Lung (tissue), 12 donors: ENCODE data around the gene BBS9. TPM values are rescaled to one million over a fixed set of nuclear protein-coding genes. Genes with fewer than 3 reads are reported as not detected.

Experiments
- ATAC-seq: fragments of 200-7000 bp; cut with Tn5 transposase; one replicate; pipeline ENCODE4 v1.9.1; 2020; ENCODE audit warnings: moderate number of reproducible peaks; ENCODE audit not compliant: insufficient read depth, low FRiP score
- DNase-seq, 3 donors: peaks; one replicate each; pipeline ENCODE4 v3.0.0-alpha.2; 2013 to 2017
- H3K27ac ChIP-seq, 2 donors: one replicate each; pipeline ENCODE4 v1.5.1; 2013; ENCODE audit warnings: mild to moderate bottlenecking in 2 of 2, moderate library complexity in 2 of 2, control low read depth in 1 of 2, inconsistent platforms in 1 of 2, low read depth in 1 of 2, low read length in 1 of 2
- H3K27me3 ChIP-seq, 3 donors: one replicate each; pipeline ENCODE4 v1.5.1; 2013; ENCODE audit warnings: low read length in 2 of 3; ENCODE audit not compliant: control insufficient read depth in 3 of 3, insufficient read depth in 3 of 3
- H3K36me3 ChIP-seq, 4 donors: one replicate each; pipeline ENCODE4 v1.5.1; 2013; ENCODE audit warnings: low read length in 4 of 4, mild to moderate bottlenecking in 1 of 4, moderate library complexity in 1 of 4; ENCODE audit not compliant: control insufficient read depth in 4 of 4, insufficient read depth in 4 of 4
- H3K4me1 ChIP-seq, 5 donors: one replicate each; pipeline ENCODE4 v1.5.1; 2013; ENCODE audit warnings: low read length in 5 of 5, mild to moderate bottlenecking in 2 of 5, moderate library complexity in 1 of 5; ENCODE audit not compliant: control insufficient read depth in 5 of 5, insufficient read depth in 5 of 5
- H3K4me3 ChIP-seq: one replicate; pipeline ENCODE4 v1.5.1; 2013; ENCODE audit warnings: mild to moderate bottlenecking, control low read depth, moderate library complexity
- H3K9ac ChIP-seq, 2 donors: one replicate each; pipeline ENCODE4 v1.5.1; 2013; ENCODE audit warnings: low read length in 2 of 2, control low read depth in 1 of 2; ENCODE audit not compliant: insufficient read depth in 1 of 2
- H3K9me3 ChIP-seq, 4 donors: one replicate each; pipeline ENCODE4 v1.5.1; 2013; ENCODE audit warnings: low read length in 3 of 4, mild to moderate bottlenecking in 1 of 4, moderate library complexity in 1 of 4; ENCODE audit not compliant: control insufficient read depth in 4 of 4, insufficient read depth in 3 of 4
- WGBS, 2 donors: extraction: QIAGEN DNeasy Blood & Tissue Kit; methylation state at CpG; one replicate each; pipeline ENCODE4 v1.1.7; 2013; 5-methylcytosine and 5-hydroxymethylcytosine counted together
- polyA plus RNA-seq, 2 donors: library from polyadenylated mRNA; stranded (reverse); fragments of 200-250 nt; gene quantifications; one replicate each; pipeline ENCODE4 v1.2.1, GENCODE V29; 2013
- total RNA-seq, 2 donors: library from RNA; depleted of rRNA in 1 of 2; stranded (reverse); fragments of >200 nt in 1 of 2; gene quantifications; one replicate each; pipeline ENCODE4 v1.2.1, GENCODE V29; 2014 to 2021
- TF ChIP-seq, protein P1 (sequence below): IDR thresholded peaks from 2 replicates; pipeline ENCODE4 v1.5.1; 2012; ENCODE audit warnings: mild to moderate bottlenecking; ENCODE audit errors: control extremely low read depth, extremely low read depth
- donor health status: control.
- donor health status: control.
- donor health status: Bipolar disorder and iron deficiency.
- donor health status: healthy.
- donor health status: DM: yes; HTN: yes; CAD: no.

BBS9 gene
- total and polyA plus RNA-seq, 4 donors = 3.5 to 65.0 (median 15.2) TPM

DNA sequence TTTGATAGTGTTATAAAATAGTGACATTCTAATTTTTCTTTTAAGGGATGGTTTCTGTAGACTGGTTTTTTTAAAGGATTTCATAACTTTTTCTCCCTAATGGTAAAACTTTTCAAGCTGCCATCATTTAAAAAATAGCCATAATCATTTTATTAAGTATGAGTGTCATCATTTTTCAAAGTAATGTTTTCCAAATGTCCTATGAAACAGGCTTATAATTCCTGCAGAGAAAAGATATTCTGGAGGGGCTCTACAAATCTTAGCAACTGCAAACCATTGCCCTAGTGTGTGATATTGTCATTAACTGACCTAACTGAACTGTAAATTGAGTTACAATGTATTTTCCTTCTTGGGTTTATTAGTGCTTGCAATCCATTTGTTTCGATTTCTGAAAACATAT, 226.0 kb downstream of the BBS9 start:
- ATAC-seq = no peak
- no peak overlapping the region for H3K9ac ChIP-seq
- no peak overlapping the region for H3K27ac ChIP-seq
- TF ChIP-seq, protein P1, sequence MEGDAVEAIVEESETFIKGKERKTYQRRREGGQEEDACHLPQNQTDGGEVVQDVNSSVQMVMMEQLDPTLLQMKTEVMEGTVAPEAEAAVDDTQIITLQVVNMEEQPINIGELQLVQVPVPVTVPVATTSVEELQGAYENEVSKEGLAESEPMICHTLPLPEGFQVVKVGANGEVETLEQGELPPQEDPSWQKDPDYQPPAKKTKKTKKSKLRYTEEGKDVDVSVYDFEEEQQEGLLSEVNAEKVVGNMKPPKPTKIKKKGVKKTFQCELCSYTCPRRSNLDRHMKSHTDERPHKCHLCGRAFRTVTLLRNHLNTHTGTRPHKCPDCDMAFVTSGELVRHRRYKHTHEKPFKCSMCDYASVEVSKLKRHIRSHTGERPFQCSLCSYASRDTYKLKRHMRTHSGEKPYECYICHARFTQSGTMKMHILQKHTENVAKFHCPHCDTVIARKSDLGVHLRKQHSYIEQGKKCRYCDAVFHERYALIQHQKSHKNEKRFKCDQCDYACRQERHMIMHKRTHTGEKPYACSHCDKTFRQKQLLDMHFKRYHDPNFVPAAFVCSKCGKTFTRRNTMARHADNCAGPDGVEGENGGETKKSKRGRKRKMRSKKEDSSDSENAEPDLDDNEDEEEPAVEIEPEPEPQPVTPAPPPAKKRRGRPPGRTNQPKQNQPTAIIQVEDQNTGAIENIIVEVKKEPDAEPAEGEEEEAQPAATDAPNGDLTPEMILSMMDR = no peak
- no peaks in the 10 kb centered on the region for H3K4me1 ChIP-seq
- H3K27me3 ChIP-seq = no peaks in the 10 kb centered on the region
- H3K4me3 ChIP-seq = no peak overlapping the region
- no peaks in the 10 kb centered on the region for H3K9me3 ChIP-seq
- DNase-seq = no peak
- WGBS, 2 donors = 100% methylated on average over 1 of the region's 1 CpG
- H3K36me3 ChIP-seq = no peaks in the 10 kb centered on the region

DNA sequence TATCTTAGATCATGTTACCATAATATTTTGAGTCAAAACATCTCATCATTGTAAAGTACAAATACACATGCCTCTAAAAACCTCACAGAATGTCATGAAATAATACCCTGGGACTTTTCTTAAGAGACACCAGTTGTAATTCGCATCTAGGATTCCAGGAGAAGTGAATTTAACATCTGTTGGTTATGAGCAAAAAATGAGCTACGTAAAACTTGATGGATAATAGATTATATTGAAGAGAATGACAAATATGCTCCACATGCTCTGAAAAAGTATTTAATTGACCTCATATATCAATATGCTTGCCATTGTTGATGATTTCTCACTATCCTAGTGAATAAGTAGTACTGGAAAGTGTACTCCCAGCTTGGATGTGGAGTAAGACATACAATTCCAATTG, 227.0 kb downstream of the BBS9 start:
- Histone ChIP-seq H3K36me3 (no peaks in the 10 kb centered on the region), H3K9ac (no peak overlapping the region), H3K9me3 (no peaks in the 10 kb centered on the region), H3K27me3 (no peaks in the 10 kb centered on the region), H3K27ac (no peak overlapping the region), H3K4me3 (no peak overlapping the region), H3K4me1 (no peaks in the 10 kb centered on the region)
- 94 to 99% methylated on average over 2 of the region's 2 CpGs for WGBS, 2 donors
- DNase-seq (no peak), ATAC-seq (no peak)
- TF ChIP-seq, protein P1 = no peak

DNA sequence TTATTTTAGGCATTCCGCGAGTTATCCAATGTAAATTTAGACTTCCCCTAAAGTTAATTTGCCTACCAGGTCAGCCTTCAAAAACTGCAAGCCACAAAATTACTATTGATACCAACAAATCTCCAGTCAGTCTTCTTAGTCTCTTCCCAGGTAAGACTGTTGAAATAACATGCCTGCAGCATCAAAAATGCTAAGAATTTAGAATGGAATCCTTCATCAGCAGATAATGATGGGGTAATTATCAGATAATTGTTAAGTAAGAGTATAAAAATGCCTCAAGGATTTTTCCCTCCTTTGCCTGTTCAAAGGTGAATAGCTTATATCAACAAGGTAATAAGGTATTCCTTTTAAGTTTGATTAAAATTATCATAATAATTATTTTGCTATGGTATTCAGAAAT, 228.5 kb downstream of the BBS9 start:
- Histone ChIP-seq H3K9me3 (no peaks in the 10 kb centered on the region), H3K9ac (no peak overlapping the region), H3K36me3 (no peaks in the 10 kb centered on the region), H3K4me3 (no peak overlapping the region), H3K4me1 (no peaks in the 10 kb centered on the region), H3K27ac (no peak overlapping the region), H3K27me3 (no peaks in the 10 kb centered on the region)
- ATAC-seq (no peak), DNase-seq (no peak)
- WGBS, 2 donors = 98% methylated on average over 2 of the region's 2 CpGs
- TF ChIP-seq, protein P1 = no peak

DNA sequence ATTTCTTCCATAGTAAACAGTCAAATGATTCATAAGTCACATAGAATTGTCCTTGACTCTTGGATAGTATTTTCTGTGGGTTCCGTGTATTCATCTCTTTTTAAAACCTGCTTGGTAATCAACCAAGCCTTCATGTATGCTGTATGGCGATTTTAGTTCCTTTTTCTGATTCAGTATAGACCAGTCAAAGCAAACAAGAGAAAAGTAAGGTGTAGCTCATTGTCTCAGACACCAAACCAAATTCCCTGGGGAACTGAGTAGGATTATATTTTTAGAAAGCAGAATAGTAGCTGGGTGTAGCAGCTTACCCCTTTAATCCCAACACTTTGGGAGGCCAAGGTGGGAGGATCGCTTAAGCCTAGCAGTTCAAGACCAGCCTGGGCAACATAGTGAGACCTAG, 240.5 kb downstream of the BBS9 start:
- H3K27ac ChIP-seq = no peak overlapping the region
- no peaks in the 10 kb centered on the region for H3K4me1 ChIP-seq
- H3K9ac ChIP-seq = no peak overlapping the region
- peaks cover 0 to 8% (median 6%) of the 10 kb centered on the region in 4 donors for H3K36me3 ChIP-seq
- ATAC-seq (no peak), DNase-seq (no peak)
- peaks cover 0 to 4% (median 0%) of the 10 kb centered on the region in 4 donors for H3K9me3 ChIP-seq
- TF ChIP-seq, protein P1 = no peak
- 96 to 99% methylated on average over 3 of the region's 3 CpGs for WGBS, 2 donors
- H3K27me3 ChIP-seq = no peaks in the 10 kb centered on the region
- H3K4me3 ChIP-seq = no peak overlapping the region
